Hepatocyte (in vitro differentiated cells): Measurements from ENCODE around the gene LRMDA.

Experiments
- CTCF ChIP-seq: fragments of 200-600 bp; sonication (generic); IDR thresholded peaks from 2 replicates; pipeline ENCODE4 v1.5.1; 2016; ENCODE audit warnings: antibody characterized with exemption, mild to moderate bottlenecking; ENCODE audit not compliant: poor library complexity
- EZH2 ChIP-seq: fragments of 200-600 bp; sonication (generic); IDR thresholded peaks from 2 replicates; pipeline ENCODE4 v1.6.1; 2016; ENCODE audit warnings: antibody characterized with exemption, mild to moderate bottlenecking, borderline replicate concordance
- EZH2phosphoT487 ChIP-seq: fragments of 200-600 bp; sonication (generic); IDR thresholded peaks from one replicate; pipeline ENCODE4 v1.6.1; 2018; ENCODE audit warnings: antibody characterized with exemption, mild to moderate bottlenecking, low read depth, moderate library complexity; ENCODE audit not compliant: unreplicated experiment, severe bottlenecking

DNA sequence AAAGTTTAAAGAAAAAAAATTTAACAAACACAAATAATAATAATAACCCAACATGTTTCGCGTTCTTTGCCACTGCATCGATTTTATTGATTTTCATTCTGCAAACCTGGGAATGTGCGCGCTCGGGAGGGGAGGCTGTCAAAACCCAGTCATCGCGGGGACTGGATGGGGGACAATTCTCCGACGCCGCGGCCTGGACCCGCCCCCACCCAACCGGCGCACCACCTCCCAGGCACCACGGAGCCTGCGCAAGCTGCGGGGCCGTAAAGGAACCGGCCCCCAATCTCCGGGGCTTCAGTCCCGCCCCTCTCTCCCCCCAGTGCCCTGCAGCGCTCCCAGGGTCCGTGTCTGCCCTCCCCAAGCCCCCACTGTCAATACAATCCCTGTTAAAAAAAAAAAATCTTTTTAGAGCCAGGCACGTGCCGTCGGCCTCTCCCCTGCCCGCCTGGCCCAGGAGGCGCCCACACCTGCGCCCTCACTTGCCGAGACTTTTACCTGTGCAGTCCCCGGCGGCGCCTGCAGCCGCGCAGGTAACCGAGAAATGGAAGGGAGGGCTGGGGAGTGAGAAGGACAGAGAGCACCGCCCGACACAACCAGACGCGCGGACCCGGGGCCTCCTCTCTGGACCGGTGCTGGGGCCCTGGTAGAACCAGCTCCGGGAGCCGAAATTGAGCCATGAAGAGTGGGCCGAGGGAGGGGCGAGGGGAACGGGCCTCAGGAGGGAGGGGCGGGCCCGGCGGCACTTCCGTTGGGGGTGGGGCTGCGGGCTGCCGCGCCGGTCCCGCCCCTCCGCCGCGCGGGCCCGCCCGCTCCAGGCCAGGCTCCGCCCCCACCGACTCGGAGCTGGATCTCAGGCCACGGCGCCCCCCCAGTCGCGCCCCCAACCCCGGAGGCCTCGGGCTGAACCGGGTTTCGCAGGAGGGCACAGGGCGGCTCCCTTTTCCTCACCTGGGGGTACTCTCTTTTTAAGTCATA lies 22.2 kb upstream of the LRMDA start:
- TF ChIP-seq CTCF (peak; percentile 16), EZH2phosphoT487 (no peak), EZH2 (no peak)
